Measurements from ENCODE around the gene WFIKKN1. TPM values are rescaled to one million over a fixed set of nuclear protein-coding genes. Genes with fewer than 3 reads are reported as not detected.
A peak's percentile ranks its signal among the peaks of the same experiment; 100 is the strongest.

Gene WFIKKN1
- total and polyA plus RNA-seq, 2 of the 13 experiments (the other 11 are each of a cell fraction or from before 2014, with no cell fraction given) = 1.7 to 4.9 TPM

DNA sequence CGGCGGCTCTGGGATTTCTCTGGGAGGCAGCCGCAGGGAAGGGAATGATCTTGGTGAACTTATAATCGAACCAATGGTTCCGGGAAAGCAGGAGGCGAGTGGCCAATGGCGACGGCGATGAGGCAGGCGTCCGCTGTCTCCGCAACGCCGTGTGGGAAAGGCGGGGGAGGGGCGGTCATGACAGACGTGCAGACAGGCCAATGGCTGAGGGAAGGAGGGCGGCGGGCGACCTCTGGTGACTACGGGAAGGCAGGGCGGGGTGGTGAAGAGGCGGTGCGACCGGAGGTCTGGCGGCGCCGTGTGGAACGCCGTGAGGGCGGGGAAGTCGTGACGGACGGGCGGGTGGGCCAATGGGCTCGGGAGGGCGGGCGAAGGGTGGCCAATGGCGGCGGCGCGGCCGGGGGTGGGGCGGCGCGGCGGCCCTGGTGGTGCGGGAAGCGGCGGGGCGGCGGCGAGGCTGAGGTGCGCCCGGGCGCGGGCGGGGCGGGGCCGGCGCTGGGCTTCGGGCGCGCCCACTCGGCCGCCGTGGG, 41.1 kb upstream of the WFIKKN1 start, which contains the start of gene RAB40C (continued):
- TF ChIP-seq, protein P1, sequence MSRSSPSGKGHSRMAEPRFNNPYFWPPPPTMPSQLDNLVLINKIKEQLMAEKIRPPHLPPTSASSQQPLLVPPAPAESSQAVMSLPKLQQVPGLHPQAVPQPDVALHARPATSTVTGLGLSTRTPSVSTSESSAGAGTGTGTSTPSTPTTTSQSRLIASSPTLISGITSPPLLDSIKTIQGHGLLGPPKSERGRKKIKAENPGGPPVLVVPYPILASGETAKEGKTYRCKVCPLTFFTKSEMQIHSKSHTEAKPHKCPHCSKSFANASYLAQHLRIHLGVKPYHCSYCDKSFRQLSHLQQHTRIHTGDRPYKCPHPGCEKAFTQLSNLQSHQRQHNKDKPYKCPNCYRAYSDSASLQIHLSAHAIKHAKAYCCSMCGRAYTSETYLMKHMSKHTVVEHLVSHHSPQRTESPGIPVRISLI (CRISPR knock-in tag; IDR thresholded peaks at IDR 0.05; ENCODE audit: borderline replicate concordance) = no peak
- TF ChIP-seq, protein P2, sequence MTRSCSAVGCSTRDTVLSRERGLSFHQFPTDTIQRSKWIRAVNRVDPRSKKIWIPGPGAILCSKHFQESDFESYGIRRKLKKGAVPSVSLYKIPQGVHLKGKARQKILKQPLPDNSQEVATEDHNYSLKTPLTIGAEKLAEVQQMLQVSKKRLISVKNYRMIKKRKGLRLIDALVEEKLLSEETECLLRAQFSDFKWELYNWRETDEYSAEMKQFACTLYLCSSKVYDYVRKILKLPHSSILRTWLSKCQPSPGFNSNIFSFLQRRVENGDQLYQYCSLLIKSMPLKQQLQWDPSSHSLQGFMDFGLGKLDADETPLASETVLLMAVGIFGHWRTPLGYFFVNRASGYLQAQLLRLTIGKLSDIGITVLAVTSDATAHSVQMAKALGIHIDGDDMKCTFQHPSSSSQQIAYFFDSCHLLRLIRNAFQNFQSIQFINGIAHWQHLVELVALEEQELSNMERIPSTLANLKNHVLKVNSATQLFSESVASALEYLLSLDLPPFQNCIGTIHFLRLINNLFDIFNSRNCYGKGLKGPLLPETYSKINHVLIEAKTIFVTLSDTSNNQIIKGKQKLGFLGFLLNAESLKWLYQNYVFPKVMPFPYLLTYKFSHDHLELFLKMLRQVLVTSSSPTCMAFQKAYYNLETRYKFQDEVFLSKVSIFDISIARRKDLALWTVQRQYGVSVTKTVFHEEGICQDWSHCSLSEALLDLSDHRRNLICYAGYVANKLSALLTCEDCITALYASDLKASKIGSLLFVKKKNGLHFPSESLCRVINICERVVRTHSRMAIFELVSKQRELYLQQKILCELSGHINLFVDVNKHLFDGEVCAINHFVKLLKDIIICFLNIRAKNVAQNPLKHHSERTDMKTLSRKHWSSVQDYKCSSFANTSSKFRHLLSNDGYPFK (CRISPR knock-in tag; IDR thresholded peaks at IDR 0.05; ENCODE audit: borderline replicate concordance) = peak; percentile 29; the same call in 1 of the 2 replicates
- TF ChIP-seq, protein P3, sequence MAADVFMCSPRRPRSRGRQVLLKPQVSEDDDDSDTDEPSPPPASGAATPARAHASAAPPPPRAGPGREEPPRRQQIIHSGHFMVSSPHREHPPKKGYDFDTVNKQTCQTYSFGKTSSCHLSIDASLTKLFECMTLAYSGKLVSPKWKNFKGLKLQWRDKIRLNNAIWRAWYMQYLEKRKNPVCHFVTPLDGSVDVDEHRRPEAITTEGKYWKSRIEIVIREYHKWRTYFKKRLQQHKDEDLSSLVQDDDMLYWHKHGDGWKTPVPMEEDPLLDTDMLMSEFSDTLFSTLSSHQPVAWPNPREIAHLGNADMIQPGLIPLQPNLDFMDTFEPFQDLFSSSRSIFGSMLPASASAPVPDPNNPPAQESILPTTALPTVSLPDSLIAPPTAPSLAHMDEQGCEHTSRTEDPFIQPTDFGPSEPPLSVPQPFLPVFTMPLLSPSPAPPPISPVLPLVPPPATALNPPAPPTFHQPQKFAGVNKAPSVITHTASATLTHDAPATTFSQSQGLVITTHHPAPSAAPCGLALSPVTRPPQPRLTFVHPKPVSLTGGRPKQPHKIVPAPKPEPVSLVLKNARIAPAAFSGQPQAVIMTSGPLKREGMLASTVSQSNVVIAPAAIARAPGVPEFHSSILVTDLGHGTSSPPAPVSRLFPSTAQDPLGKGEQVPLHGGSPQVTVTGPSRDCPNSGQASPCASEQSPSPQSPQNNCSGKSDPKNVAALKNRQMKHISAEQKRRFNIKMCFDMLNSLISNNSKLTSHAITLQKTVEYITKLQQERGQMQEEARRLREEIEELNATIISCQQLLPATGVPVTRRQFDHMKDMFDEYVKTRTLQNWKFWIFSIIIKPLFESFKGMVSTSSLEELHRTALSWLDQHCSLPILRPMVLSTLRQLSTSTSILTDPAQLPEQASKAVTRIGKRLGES (CRISPR knock-in tag; IDR thresholded peaks at IDR 0.05; ENCODE audit: borderline replicate concordance) = no peak
- TF ChIP-seq ZHX1 (CRISPR knock-in tag; IDR thresholded peaks at IDR 0.05; ENCODE audit: low read depth) (no peak), RBM39 (IDR thresholded peaks at IDR 0.05; ENCODE audit: low read depth, low read length, poor library complexity, severe bottlenecking) (no peak), ZNF264 (CRISPR knock-in tag; IDR thresholded peaks at IDR 0.05) (no peak), KDM5B (CRISPR knock-in tag; IDR thresholded peaks at IDR 0.05; ENCODE audit: borderline replicate concordance) (0 out of 2 replicates have a peak, but pooled peaks have one; percentile 8), THAP11 (CRISPR knock-in tag; IDR thresholded peaks at IDR 0.05) (peak; percentile 1; the same call in 1 of the 2 replicates), ZNF501 (CRISPR knock-in tag; IDR thresholded peaks at IDR 0.05) (no peak), PRDM10 (CRISPR knock-in tag; IDR thresholded peaks at IDR 0.05; ENCODE audit: low read depth) (no peak), KAT8 (CRISPR knock-in tag; IDR thresholded peaks at IDR 0.05) (no peak), ZKSCAN8 (CRISPR knock-in tag; IDR thresholded peaks at IDR 0.05; ENCODE audit: borderline replicate concordance) (no peak), ZFP37 (CRISPR knock-in tag; IDR thresholded peaks at IDR 0.05; ENCODE audit: borderline replicate concordance) (no peak), ZNF607 (CRISPR knock-in tag; IDR thresholded peaks at IDR 0.05; ENCODE audit: borderline replicate concordance) (no peak), HES4 (CRISPR knock-in tag; IDR thresholded peaks at IDR 0.05; ENCODE audit: borderline replicate concordance) (no peak)
